HG03432 (cell line): ENCODE results near the gene FTHL17.

Experiments
- ATAC-seq: cut with Tn5 transposase; IDR thresholded peaks from one replicate; pipeline ENCODE4 v1.9.1; 2021; ENCODE audit warnings: mild to moderate bottlenecking, moderate library complexity; ENCODE audit not compliant: unreplicated experiment

The FTHL17 gene

DNA sequence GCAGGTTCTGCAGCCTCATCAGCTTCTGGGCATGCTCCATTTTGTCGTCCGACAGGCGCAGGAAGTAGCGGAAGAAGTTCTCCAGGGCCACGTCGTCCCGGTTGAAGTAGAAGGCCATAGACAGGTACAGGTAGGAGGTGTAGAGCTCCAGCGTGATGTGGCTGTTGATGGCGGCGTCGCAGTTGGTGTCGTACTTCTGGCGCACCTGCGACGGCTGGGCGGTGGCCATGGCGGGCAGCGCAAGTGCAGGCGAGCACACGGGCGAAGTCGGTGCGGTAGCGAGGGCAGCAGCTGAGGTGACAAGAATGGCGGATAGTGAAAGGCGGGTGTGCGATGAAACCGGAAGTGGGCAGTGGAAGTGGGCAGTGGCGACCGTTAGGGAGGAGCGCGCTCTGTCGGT, at the start of gene FTHL17:
Gene FTHL17, minus strand, starts transcription at position 317 of the 400 bp plus-strand sequence. Its CDS starts 88 bp downstream, at position 229.
- ATAC-seq: no peak

DNA sequence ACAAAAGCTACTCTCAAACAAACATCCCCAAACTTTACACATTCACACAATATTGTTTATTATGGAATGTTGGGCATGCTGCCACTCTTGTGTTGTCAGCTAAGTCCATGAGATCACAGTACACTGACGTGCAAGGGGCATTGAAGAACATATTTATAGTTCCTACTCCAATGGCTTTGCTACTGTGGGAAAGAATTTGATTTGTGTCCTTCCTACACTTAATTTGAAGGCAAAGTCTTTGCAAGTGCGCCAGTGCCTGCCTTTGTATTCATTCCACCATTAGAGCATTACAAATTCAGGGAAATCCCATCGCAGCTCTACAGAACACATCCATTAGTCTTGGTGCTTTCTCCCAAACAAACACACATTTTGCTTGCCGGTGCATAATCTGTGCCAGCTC, 45.4 kb upstream of the FTHL17 start:
- no peak for ATAC-seq

DNA sequence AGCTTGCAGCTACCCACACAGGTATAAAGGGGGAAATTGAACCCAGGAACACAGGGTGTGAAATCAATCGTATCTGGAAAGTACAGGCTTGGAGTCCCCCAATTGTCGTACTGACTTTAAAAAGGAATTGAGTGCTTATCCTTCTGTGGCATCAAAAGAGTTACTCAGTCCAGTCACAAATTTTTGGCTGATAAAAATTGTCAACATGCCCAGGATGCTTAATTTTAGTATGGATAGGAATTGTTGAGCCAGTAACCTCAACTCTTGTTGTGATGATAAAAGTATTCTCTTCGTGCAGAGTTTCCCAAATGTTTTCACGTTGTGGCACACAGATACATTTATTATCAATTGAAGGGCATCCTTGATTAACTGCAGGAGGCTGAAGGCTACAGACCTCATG, 43.6 kb upstream of the FTHL17 start:
- no peak for ATAC-seq

DNA sequence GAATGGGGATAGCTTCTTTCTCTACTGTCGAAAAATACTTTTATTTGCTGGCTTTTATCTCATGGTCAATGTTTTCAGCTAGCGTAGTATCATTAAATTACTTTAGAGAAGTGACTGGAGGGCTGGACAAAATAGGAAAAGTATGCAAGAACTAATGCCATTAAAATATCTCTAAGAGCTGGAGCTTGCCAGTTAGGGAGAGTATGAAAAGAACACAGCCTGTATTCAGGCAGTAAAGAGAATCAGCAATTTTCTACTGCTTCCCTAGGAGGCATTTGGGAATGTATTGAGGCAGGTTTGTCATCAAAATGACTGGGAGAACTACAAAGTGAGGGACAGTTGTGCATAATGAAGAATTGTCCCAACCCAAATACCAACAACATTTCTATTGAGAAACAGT, 43.0 kb upstream of the FTHL17 start:
- ATAC-seq: no peak

DNA sequence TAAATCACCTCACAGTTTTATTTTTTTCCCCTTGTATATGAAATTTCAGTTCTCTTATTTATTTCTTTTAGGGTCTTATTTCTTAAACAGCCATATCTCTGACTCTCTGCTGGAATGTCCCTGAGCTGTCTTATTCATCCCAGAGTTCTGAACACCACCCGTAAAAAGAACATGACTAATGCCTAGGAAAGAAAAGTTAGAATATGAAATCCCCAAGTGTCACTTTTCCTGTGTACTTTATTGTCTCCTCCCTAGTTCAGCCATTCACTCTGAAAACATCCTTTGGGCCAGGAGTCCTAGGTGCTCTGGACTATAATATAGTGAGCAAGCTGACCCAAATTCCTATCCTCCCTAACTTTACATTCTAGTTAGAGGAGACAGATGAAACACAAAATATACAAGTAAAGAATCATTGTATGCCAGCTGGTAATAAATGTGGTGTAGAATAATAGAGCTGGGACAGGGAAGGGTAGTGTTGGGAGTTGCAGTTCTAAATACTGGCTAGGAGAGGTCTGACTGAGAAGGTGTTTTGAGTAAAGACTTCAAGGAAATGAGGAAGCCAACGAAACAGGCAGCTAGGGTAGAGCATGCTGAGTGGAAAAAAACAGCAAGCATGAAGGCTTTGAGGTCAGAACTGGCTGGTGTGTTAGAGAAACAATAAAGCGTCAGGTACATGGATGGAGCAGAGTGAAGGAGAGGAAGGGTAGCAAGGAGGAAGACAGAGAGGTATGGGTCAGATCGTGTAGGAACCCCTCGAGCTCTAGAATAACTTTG, 40.6 kb upstream of the FTHL17 start:
- ATAC-seq: no peak

DNA sequence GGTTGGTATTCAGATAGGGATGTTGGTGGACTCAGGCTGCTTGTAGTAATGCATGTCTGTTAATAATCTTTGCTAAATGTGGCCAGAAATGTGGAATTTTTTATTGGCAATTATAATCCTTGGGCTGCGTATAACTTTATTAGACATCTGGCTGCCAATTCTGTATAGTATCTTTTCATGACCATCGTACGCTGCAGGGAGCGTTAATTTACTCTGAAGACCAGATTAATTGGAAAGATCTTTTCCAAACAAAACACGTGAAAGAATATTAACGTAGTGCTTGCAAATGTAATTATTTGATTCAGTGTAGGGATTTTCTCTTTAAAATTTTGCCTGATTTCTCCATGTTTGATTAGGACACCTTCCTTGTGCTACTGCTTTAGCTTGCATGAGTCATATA, 38.8 kb upstream of the FTHL17 start:
- ATAC-seq: no peak

DNA sequence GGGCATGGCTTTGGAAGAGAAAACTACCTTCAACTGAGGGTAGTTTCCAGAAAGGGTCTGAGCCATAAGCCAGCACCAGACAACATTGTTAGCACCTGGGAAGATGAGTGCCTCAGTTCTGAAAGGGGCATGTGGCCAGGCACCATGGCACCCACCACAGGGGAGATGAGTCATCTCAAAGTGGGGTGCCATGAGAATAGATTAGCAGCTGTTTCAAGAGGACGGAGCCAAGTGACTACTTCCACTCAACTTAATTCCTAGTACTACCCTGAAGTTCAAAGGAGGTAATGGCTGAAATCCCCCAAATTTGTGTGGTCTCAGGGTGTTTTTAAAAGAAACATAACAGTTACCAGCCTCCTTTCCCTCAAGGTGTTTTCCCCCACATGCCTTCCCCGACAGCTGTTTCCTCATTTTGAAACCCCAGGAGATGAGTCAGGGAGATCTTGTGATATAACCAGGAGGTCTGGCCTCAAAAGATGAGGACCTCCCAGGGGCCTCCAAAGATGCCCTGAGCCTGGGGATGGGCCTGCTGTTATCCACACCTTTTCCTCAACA, 27.8 kb upstream of the FTHL17 start:
- peak; percentile 84 for ATAC-seq

DNA sequence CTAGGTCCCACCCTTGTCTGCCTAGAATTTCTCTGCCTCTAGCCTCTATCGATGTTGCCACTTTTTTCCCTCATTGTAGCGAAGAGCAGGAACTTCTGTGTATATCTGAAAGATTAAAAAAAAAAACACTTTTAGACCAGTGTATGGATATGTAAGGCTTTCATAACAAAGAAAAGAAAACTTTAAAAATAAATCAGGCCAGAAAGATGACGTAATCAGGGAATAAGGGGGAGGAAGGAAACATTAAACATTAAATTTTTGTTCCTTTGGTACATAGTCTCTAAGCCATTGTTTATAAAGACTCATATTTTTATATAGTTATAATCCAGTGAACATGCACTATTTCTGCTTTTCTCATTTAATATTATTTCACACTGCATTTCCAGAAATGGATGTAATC, 26.2 kb upstream of the FTHL17 start:
- no peak for ATAC-seq

DNA sequence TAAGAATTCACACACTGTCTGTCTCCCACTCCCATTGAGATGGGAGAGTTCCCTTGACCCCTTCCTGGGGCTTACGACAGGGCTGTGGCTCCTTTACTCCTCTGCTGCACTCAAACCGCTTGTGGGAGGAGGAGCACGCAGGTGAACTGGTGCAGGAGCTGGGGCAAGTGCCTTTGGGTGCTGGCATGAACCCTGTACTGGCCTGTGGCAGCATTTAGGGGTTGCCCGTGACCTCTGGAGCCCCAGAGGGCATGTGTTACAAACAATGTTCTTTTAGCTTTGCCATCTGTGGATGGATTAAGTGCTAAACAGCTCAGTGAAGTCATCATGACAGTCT, 21.8 kb upstream of the FTHL17 start:
- ATAC-seq: peak; percentile 59

DNA sequence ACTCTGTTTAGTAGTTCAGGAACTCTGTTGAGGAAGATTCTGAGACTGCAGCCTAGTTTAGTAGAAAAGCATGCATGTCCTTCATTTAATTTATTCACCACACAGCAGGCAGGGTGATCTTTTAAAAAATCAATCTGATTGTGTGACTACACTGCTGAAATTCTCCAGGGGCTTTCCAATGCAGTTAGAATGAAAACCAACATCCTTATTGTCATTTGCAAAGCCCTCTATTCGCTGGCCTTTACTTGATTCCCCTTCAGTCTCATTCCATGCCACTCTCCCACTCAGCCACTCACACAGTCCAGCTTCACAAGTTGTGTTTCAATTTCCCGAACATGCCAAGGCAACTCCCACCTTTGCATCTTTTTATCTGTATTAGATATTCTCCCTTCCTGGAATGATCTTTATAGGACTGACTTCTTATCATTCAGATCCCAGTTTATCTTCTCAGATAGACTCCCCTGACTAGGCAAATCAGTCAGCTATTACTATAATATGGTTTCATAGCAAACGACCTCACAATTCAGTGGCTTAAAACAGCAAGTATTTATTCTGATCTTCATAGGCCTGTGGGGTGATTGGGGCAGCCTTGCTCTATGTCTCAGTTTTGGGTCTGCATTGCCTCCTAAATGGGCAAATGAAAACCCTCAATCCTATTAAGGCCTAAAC, 21.3 kb upstream of the FTHL17 start:
- ATAC-seq: peak; percentile 70

DNA sequence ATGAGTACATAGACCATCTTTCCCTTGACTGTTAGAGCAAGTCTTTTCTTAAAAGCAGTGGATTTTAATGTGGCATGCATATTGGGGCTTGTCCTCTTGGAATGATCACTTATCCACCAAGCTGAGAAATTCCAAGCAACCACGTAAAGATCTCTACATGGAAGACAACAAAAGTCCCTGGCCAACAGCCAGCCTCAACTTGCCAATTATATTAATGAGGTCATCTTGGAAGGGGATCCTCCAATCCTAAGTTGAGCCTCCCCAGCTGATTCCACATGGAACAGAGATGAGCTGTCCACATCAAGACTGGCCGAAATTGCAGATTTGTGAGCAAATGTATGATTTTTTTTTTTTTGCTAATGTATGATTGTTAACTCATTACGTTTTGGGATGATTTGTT, 20.6 kb upstream of the FTHL17 start:
- peak; percentile 2 for ATAC-seq

DNA sequence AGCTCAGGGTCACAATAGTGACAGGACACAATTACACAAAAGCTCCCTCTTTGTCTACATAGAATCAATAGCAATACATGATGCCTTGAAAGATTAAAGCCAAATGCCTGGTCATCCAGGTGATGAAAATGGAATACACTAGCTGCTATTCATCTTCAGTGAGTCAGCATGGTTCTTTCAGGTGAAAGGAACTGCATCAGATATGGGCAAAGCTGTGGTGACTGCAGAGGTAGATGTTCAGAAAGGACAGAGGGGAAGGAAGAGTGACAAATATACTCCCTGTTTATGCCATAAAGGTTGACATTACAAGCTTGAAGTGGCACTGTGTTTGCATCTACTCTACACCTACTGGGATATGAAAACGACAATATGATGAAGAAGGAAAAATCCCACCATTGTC, 20.0 kb upstream of the FTHL17 start:
- ATAC-seq: no peak

DNA sequence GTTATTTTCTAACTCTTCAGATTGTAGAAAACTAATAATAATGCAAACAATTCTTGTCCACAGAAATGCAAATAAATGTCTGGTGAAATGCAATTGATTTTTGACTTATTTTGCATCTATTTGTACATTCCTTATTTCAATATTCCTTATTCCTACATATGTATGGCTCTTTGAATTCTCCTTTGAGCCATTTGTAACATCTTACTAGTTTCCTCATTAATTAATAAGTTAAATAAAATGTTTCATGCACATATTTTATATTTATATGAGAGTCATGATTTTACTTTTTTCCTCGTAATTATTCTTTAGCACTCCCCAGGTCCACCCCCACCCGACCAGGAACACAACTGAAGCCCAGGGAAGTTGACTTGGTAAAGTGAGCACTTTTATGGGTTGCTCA, 2.7 kb upstream of the FTHL17 start:
- ATAC-seq: no peak

DNA sequence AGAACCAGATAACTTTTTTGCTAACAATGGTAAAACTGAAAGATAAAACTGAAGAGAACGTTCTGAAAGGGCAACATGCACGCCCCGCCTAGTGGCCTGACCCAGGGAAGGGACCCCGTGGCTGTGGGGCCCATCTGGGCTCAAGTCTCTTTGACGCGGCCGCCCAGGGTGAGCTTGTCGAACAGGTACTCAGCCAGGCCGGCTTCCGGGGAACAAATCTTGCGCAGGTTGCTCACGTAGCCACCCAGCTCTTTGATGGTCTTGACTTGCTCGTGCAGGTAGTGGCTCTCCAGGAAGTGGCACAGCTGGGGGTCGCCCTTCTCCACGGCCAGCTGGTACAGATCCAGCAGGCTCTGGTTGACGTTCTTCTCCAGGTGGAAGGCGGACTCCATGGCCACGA, 579 bp downstream of the FTHL17 start:
- ATAC-seq: no peak

DNA sequence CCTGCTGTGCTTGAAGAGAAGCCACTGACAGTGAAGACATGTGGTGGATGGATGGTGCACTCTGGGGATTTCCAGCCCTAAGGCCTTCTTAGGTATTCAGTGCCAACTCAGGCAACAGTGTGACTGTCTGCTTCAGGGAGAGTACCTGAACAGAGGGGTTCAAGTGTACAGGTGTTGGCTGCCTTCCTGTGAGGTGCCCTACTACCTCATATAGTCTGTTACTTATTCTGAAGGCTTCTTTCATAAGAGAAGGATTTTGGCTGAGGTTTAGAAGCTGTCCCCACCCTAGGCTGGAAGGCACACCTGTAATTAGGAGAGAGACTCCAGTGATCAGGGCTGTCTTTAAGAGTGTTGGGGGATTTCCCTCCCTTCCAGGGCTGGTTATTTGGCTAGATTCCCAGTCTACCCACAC, 1.8 kb downstream of the FTHL17 start:
- ATAC-seq: peak; percentile 75

DNA sequence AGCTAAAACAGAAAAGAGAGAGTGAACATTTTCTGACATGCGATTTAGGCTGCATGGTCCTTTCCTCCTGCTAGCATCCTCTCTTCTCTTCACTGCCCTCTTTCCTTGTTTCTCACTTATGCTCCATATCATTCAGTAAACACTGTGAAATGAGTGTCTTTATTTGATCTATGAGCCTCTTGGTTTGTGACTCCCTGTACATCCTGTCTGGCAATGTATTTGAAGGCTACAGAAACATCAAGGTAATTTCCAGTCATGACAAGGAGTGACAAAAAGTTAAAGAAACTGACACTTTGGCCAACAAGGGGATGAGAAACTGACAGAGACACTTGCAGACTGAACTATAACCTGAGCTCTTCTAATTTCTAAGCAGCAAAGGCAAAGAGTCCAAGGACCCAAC, 8.7 kb downstream of the FTHL17 start:
- no peak for ATAC-seq

DNA sequence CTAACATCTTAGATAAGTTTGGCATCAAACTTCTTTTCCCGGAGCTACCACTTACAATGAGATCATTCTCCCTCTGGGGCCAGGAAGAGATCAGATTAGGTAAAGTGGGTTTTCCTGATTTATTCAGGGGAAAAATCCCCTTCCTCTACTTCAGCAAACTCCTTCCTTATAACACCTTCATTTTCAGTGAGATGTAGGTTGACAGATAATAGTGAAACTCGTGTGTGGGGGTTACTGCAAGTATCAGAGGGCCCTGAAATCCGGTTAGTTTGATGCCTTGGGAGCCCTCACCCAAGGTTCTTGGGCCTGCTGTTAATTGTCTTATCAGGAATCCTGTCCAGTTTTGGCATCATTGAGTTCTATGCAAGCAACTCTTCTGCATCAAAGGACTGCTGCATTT, 10.8 kb downstream of the FTHL17 start:
- peak; percentile 89 for ATAC-seq

DNA sequence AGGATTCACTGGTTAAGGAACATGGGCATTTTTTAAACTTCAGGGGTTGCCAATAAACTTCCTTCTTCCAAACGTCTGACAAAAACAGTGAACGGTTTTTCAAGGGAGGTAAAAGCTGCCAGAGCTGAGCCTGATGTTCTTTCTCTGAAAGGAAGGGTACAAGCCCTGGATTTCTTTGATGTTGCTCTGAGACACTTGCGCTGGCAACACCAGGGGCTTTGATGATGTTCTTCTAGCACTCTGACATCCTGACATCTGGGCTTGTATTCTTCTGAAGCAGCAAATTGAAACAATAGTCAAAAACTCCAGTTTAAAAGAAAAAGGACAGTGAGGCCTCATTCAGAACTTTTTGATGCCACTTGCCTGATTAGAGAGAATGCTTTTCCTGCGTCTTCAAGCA, 11.8 kb downstream of the FTHL17 start:
- ATAC-seq: no peak

DNA sequence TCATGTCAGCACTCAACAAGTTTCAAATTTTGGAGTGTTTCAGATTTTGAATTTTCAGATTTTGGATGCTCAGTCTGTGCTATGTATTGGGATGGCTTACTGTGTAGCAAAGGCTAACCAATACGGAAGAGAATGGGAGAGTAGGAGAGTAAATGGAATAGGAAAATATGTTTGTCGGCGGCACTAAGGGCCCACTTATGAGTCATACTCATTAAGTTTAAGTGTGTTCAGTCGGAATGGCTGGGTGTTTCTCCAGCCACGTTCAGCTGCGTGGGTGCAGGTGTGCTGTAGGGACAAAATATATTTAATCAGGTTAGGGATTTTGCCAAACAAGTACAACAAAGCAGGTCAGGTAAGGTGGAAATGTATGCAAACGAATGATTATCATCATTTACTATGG, 13.6 kb downstream of the FTHL17 start:
- ATAC-seq: no peak

DNA sequence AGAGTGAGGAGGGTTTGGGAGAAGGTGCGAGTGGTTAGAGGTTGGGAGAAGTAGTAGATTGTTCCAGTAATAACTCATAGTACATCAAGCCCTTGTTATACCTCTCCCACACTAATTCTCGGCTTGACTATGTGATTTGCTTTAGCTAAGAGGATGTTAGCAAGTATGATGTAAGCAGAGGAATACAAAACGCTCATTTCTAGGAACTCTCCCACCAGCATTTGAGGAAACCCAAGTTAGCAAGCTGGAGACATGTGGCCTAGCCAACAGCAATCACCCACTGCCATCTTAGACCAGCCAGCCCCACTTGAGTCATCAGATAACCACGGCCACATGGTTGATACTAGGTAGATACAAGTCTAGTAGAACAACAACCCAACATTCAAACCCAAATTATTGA, 14.2 kb downstream of the FTHL17 start:
- no peak for ATAC-seq

DNA sequence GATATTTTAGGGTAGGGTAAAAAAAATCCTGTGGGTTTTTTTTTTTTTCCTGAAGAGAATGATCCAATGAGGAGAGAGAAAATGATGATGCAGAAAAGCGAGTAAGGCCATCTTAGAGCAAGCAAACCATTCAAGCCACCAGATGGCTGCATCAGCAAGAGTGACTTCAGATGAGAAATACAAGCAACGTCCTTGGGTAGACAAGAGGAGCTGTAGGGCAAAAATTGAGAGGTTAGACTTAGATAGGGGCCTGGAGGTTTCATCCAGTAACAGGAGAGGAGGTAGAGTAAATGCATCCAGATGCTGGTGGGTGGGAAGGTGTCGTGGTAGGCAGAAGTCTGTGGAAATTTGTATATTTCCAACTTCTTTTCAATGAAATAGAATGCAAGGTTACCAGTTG, 14.6 kb downstream of the FTHL17 start:
- no peak for ATAC-seq

DNA sequence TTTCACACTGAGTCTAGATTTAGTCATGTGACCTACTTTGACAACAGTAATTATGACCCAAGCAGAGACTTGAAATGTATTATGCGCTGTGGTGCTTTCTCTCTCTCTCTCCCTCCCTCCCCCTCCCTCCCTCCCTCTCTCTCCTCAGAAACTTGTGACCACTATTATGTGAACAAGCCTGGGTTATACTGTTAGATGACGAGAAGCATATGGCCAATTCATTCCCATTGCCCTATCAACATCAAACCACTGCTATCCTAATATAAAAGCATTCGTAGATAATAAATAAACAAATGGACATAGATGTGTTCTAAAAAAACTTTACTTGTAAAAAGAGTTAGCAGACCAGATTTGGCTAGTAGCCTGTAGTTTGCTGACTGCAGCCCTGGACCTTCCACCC, 18.2 kb downstream of the FTHL17 start:
- ATAC-seq: no peak
